CD4-positive, alpha-beta T cell (primary cell): ENCODE measurements around the gene LILRA2. TPM values are rescaled to one million over a fixed set of nuclear protein-coding genes. Genes with fewer than 3 reads are reported as not detected.
"Not testable (repeated sequence)": the region's sequence is repeated elsewhere in the genome, so short reads cannot be mapped to it uniquely, and the experiment has no call there.

Experiments
- ATAC-seq: fragments of 200-7000 bp; cut with Tn5 transposase; one replicate; pipeline ENCODE4 v1.10.0; 2022; ENCODE audit warnings: mild to moderate bottlenecking; ENCODE audit not compliant: poor library complexity
- CTCF ChIA-PET: fragments of 350-600 bp; sonication (Branson Sonifier 250); formaldehyde crosslinking; loops from one replicate; lab custom pipeline; 2021; ENCODE audit warnings: antibody characterized with exemption, inconsistent platforms; lab: Charles Lee
- POLR2A ChIA-PET: fragments of 350-600 bp; sonication (Branson Sonifier 250); formaldehyde crosslinking; loops from one replicate; lab custom pipeline; 2021; ENCODE audit warnings: antibody characterized with exemption, inconsistent platforms; lab: Charles Lee
- DNase-seq, 14 experiments: peaks; one replicate each; pipeline ENCODE4 v3.0.0-alpha.2; 2013 to 2020; ENCODE audit warnings: mixed read lengths in 2 of 14
- H3K27ac ChIP-seq, 2 donors: one replicate each; pipeline versions ENCODE4 v1.5.1 to v1.7.0; 2013; ENCODE audit warnings: low read length in 2 of 2, low read depth in 1 of 2, mild to moderate bottlenecking in 1 of 2
- H3K27me3 ChIP-seq, 2 experiments: 1 replicate in 1 of 2; 2 replicates in 1 of 2; pipeline versions ENCODE4 v1.6.1 to v1.7.0; 2013; ENCODE audit warnings: low read length in 2 of 2, control low read depth in 1 of 2, mild to moderate bottlenecking in 1 of 2, moderate library complexity in 1 of 2; ENCODE audit not compliant: insufficient read depth in 2 of 2, control insufficient read depth in 1 of 2
- H3K36me3 ChIP-seq: one replicate; pipeline ENCODE4 v1.6.1; 2013; ENCODE audit warnings: low read length, control low read depth; ENCODE audit not compliant: insufficient read depth
- H3K4me1 ChIP-seq: one replicate; pipeline ENCODE4 v1.6.1; 2013; ENCODE audit warnings: low read length, control low read depth; ENCODE audit not compliant: insufficient read depth
- H3K4me3 ChIP-seq: one replicate; pipeline ENCODE4 v1.5.1; 2013; ENCODE audit warnings: mild to moderate bottlenecking, low read length, moderate library complexity
- H3K9me3 ChIP-seq, 2 experiments: 1 replicate in 1 of 2; 2 replicates in 1 of 2; pipeline versions ENCODE4 v1.6.1 to v1.7.0; 2013; ENCODE audit warnings: low read length in 2 of 2, mild to moderate bottlenecking in 2 of 2, control low read depth in 1 of 2, moderate library complexity in 1 of 2; ENCODE audit not compliant: control insufficient read depth in 1 of 2, insufficient read depth in 1 of 2
- H3K27ac Mint-ChIP-seq: one replicate; pipeline ENCODE4 v1.8.0; 2020; ENCODE audit warnings: mixed read lengths
- H3K27me3 Mint-ChIP-seq: one replicate; pipeline ENCODE4 v1.8.0; 2021; ENCODE audit warnings: mixed read lengths
- H3K36me3 Mint-ChIP-seq: one replicate; pipeline ENCODE4 v1.8.0; 2021; ENCODE audit warnings: low read depth, mixed read lengths
- H3K4me1 Mint-ChIP-seq: one replicate; pipeline ENCODE4 v1.8.0; 2021; ENCODE audit warnings: low read depth, mixed read lengths
- H3K4me3 Mint-ChIP-seq: one replicate; pipeline ENCODE4 v1.8.0; 2020; ENCODE audit warnings: mild to moderate bottlenecking, mixed read lengths
- H3K9me3 Mint-ChIP-seq: one replicate; pipeline ENCODE4 v1.8.0; 2020; ENCODE audit warnings: mixed read lengths
- CTCF ChIP-seq: fragments of 200-600 bp; IDR thresholded peaks from one replicate; pipeline ENCODE4 v1.8.0; 2022; ENCODE audit warnings: antibody characterized with exemption, mild to moderate bottlenecking
- intact Hi-C, 2 experiments: fragments of 100-400 bp; cut with DNase I in 1 of 2; cut with micrococcal nuclease in 1 of 2; formaldehyde crosslinking; loops; one replicate each; pipeline versions ENCODE4 v1.15.1 to v1.9.0; 2023 to 2025; cut with DNase I, micrococcal nuclease
- total RNA-seq, 174 experiments: library from RNA in 2 of 174; stranded (reverse) in 2 of 174; gene quantifications; one replicate each; pipeline ENCODE4 v1.2.3 and lab custom pipeline; 2021 to 2026

The LILRA2 gene
- total RNA-seq, 2 experiments from 2014 or later, result 0.78 to 0.91 TPM

- ATAC-seq, POLR2A ChIA-PET, H3K27ac ChIP-seq, H3K36me3 Mint-ChIP-seq, H3K4me1 Mint-ChIP-seq, H3K4me3 ChIP-seq, H3K4me3 Mint-ChIP-seq, H3K27me3 ChIP-seq, H3K9me3 Mint-ChIP-seq, H3K27ac Mint-ChIP-seq, H3K4me1 ChIP-seq, DNase-seq, H3K9me3 ChIP-seq, H3K36me3 ChIP-seq, CTCF ChIA-PET: not testable (repeated sequence)
- intact Hi-C loops, result loop anchor here in 1 of 2 experiments (5.0 kb wide), 1 partner anchor 335 kb away; no protein-coding TSS in a partner anchor
- H3K27me3 Mint-ChIP-seq, result peaks cover 42% of the 10 kb centered on the region
Observed at GRCh38 chr19:54632517-54632916, 58.9 kb downstream of the LILRA2 start.

- H3K9me3 Mint-ChIP-seq, result no peaks in the 10 kb centered on the region
- H3K4me1 Mint-ChIP-seq, result no peaks in the 10 kb centered on the region
- Histone ChIP-seq H3K27ac (no peak overlapping the region), H3K4me1 (no peaks in the 10 kb centered on the region), H3K4me3 (no peak overlapping the region), H3K36me3 (no peaks in the 10 kb centered on the region), H3K27me3 (peaks cover 6% of the 10 kb centered on the region in 2 experiments), H3K9me3 (peaks cover 0 to 6% of the 10 kb centered on the region in 2 experiments)
- H3K27ac Mint-ChIP-seq, result no peak overlapping the region
- no peak for TF ChIP-seq CTCF
- no peak for DNase-seq
- H3K4me3 Mint-ChIP-seq, result no peak overlapping the region
- intact Hi-C loops, result loop anchor here in 1 of 2 experiments (5.0 kb wide), 1 partner anchor 336 kb away; no protein-coding TSS in a partner anchor
- peaks cover 33% of the 10 kb centered on the region for H3K27me3 Mint-ChIP-seq
- ChIA-PET CTCF (no interaction called here), POLR2A (no interaction called here)
- no peaks in the 10 kb centered on the region for H3K36me3 Mint-ChIP-seq
- ATAC-seq, result no peak
Observed at GRCh38 chr19:54633401-54633800, 59.8 kb downstream of the LILRA2 start.

- H3K9me3 Mint-ChIP-seq, H3K27me3 ChIP-seq, H3K27ac Mint-ChIP-seq, H3K9me3 ChIP-seq, POLR2A ChIA-PET, H3K4me3 Mint-ChIP-seq, H3K36me3 ChIP-seq, H3K27ac ChIP-seq, H3K4me1 Mint-ChIP-seq, CTCF ChIA-PET, H3K4me3 ChIP-seq, H3K36me3 Mint-ChIP-seq, H3K4me1 ChIP-seq, DNase-seq, ATAC-seq, intact Hi-C loops: not testable (repeated sequence)
- peaks cover 21% of the 10 kb centered on the region for H3K27me3 Mint-ChIP-seq
Observed at GRCh38 chr19:54636081-54636480, 62.5 kb downstream of the LILRA2 start.

GRCh38 chr19:54638683-54639082 lies 65.1 kb downstream of the LILRA2 start:
- no peak for ATAC-seq
- peaks cover 11% of the 10 kb centered on the region for H3K27me3 Mint-ChIP-seq
- TF ChIP-seq CTCF, result no peak
- no peaks in the 10 kb centered on the region for H3K4me1 Mint-ChIP-seq
- H3K9me3 Mint-ChIP-seq, result no peaks in the 10 kb centered on the region
- H3K27ac Mint-ChIP-seq, result no peak overlapping the region
- Histone ChIP-seq H3K27ac (no peak overlapping the region), H3K9me3 (peaks cover 0 to 6% of the 10 kb centered on the region in 2 experiments), H3K4me3 (no peak overlapping the region), H3K27me3 (no peaks in the 10 kb centered on the region), H3K36me3 (no peaks in the 10 kb centered on the region), H3K4me1 (no peaks in the 10 kb centered on the region)
- intact Hi-C loops, result no loop called here
- no peaks in the 10 kb centered on the region for H3K36me3 Mint-ChIP-seq
- DNase-seq, result no peak
- POLR2A ChIA-PET, result no interaction called here
- CTCF ChIA-PET, result interaction anchor here (0.5 kb wide), 1 partner anchor 1070 kb away, joined by 3 read pairs; no protein-coding TSS in a partner anchor
- H3K4me3 Mint-ChIP-seq, result no peak overlapping the region

Other genes with a start within 250 kb of the LILRA2 start
- gene LILRA4, start 234.6 kb upstream of the LILRA2 start, total RNA-seq, result under 1 TPM; 0.47 to 0.52 TPM
- gene LAIR1, start 208.9 kb upstream of the LILRA2 start, total RNA-seq, result 10 to 100 TPM; 12.3 to 14.4 TPM
- gene TTYH1, start 158.3 kb upstream of the LILRA2 start, total RNA-seq, result not detected
- 100 to 1,000 TPM; 610 to 639 TPM for gene LENG8, start 124.6 kb upstream of the LILRA2 start, total RNA-seq
- 1 to 10 TPM; 2.8 to 2.9 TPM for gene LENG9, start 110.0 kb upstream of the LILRA2 start, total RNA-seq
- gene CDC42EP5, start 100.5 kb upstream of the LILRA2 start, total RNA-seq, result not detected
- 1 to 10 TPM in 1 of 2 experiments, not detected in 1; 1.2 TPM for gene LAIR2, start 71.0 kb upstream of the LILRA2 start, total RNA-seq
- under 1 TPM; 0.27 to 0.36 TPM for gene LILRA1, start 19.8 kb downstream of the LILRA2 start, total RNA-seq
- gene LILRB1, start 56.7 kb downstream of the LILRA2 start, total RNA-seq, result under 1 TPM; 0.22 to 0.38 TPM
- gene LILRB4, start 89.2 kb downstream of the LILRA2 start, total RNA-seq, result under 1 TPM; 0.22 to 0.60 TPM
- gene KIR3DL3, start 150.7 kb downstream of the LILRA2 start, total RNA-seq, result not detected
- gene KIR2DL3, start 164.7 kb downstream of the LILRA2 start, total RNA-seq, result not detected
- gene KIR2DL1, start 196.0 kb downstream of the LILRA2 start, total RNA-seq, result not detected
- gene KIR2DL4, start 229.8 kb downstream of the LILRA2 start, total RNA-seq, result not detected
- gene KIR3DL1, start 242.7 kb downstream of the LILRA2 start, total RNA-seq, result not detected